ENCODE data around the gene CCDC24.

CCDC24 gene

DNA sequence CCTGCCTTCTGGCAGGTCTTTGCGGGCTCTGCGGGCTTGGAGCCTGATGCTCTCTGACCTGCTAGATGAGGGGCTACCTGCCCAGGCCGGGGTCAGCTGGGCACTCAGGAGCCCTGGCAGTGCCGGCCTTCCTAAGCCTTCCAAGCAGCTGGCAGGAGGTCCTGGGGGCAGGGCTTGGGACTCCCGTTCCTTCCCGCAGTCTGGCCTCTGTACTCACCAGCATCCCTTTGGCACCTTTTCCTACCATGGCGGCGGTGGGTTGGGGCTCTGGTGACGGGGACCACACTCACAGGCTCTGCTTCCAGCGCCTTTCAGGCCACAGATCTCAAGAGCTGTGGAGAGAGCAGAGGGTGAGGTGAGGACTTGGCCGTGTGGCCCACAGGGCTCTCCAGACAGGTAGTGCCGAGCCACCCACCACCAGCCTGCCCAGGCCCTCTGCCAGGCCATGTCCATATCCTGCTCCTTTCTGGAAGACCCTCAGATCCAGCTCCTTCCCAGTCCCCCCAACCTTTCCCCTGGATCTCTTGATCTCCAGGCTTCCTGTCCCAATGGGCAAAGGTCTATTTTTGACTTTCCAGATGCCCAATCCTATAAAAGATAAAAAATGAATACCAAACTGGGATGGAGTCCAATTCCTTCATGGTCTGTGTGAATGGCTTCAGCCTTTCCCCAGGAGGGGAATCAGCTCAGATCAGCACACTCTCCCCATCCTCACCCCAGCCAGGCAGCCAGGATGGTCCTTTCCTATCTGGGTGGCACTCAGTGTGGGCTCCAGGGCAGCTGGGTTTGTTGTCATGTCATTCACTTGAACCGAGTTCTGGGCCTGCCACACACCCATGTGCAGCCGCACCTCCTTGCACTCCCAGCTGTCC lies 32.9 kb downstream of the CCDC24 start:
- DNase-seq (ENCODE audit: low read depth in 2 of 2) = no peak

DNA sequence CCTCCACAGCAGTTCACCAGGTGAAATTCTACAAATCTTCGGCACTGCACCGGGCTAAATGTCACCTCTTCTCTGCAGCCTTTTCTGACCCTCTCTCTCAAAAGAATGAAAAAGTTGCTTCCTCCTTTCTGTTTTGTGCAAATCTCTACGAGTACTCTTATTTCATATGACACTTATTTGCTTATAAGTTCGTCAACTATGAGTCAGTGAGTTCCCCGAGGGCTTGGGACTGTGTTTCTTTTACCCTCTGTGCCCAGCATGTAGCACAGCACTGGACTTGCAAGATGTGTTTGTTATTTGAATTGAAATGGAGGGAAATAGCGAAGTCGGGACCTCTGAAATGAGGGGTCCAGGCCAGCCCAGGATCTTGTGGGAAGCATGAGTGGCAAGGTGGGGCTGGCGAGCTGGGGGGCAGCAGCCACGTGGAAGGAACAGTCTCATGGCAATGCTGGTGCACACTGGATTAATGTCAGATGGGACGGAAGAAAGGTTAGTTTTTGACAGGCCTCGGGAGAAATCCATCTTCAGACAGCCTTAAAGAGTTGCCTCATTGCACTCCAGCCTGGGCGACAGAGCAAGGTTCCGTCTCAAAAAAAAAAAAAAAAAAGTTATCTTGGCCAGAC lies 33.6 kb downstream of the CCDC24 start:
- DNase-seq (ENCODE audit: low read depth in 2 of 2) = no peak

DNA sequence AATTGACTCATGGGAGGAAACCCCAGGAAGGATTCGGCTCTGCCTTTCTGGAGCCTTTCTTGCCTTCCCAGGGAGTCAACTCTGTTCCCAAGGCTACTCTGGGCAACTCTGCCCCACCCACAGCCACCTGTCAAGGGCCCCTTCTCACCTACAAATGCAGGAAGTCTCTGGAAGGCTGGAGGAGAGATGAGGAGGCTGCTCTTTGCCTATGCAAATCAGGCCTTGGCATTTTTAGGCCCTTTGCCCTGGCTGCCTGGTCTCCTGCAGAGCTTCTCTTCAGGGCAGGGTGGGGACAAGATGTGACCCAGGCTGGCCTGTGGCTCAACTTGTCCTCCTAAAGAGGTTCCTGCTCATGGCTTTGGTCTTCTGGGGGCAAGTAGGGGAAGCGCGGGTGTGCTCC lies 34.4 kb downstream of the CCDC24 start:
- DNase-seq (ENCODE audit: low read depth in 2 of 2) = no peak

DNA sequence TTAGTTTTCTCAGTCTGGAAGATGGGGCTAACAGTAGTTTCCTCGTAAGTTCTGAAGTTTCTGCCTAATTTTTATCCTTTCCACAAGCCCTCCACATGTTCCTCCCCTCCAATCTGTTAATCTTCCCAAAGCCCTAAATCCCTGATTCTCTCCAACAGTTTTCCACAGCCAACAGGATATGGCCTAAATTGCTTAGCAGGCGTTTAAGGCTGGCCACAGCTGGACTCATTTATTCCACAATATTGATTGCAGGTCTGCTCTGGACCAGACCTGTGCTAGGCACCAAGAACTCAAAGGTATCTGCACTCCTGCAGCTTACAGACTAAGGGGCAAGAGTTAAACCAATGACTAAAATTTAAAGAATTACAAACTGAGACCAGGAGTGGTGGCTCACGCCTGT lies 35.9 kb downstream of the CCDC24 start:
- DNase-seq (ENCODE audit: low read depth in 2 of 2) = no peak

DNA sequence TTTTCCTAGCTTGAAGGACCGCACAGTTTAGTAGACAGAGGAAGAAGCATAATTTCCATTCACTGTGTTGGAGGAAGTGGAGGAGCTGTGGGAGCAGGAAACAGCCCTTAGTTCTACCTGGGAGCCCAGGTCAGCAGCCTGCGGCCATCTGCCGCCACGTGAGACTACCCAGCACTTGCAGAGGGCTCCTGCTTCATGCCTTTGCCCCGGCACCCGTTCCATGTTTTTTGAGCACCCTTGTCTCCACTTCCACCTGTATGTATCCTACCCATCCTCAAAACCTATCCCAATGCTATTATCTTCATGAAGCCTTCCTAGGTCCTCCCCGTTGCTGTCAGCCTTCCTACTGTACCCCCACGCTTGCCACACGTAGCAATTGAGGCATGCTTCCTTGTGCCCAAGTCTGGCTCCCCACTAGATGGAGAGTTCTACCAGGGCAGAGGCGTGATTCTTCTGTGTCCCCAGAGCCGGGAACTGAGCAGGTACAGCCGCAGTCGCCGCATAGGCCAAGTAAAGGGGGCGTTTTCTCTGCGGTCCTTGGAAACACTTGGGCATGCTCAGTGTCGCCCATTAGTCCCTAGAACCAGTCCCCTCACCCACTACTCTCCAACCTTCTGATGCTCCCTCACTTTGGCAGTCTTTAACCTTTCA lies 38.0 kb downstream of the CCDC24 start:
- peak in 1 of 2 donors; percentile 13 for DNase-seq (ENCODE audit: low read depth in 2 of 2)

DNA sequence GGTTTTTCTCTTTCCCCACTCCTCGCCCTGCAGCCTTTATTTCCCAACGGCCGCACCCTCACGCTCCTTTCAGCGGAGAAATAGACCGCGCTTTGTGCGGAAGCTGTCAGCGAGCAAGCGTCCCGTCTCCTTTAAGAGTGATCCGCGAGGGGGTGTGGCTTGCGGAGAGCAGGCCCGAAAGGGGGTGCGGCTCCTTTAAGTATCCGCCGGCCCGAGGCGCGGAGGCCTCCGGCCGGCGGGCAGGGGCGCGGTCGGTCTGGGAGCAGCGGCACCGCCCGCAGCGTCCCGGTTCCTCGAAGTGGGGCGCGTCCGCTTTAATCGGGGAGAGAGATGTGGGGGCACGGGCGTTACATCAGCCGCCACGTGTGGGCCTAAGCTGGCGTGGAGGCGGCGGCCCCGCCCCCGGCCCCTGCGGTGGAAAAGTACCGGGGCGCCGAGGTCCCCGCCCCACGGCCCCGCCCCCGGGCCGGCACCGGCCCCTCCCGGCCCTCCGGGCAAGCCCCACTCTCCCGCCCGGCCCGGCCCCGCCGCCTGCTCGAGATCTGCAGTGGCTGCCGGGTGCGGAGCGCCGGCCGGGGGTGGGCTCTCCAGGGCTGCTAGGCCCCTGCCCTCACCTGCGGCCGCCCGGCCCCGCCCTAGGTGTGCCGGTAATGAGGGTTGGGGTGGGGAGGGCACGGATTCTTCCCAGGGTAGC lies 38.7 kb downstream of the CCDC24 start:
- peak; percentile 55 to 85 for DNase-seq (ENCODE audit: low read depth in 2 of 2)

DNA sequence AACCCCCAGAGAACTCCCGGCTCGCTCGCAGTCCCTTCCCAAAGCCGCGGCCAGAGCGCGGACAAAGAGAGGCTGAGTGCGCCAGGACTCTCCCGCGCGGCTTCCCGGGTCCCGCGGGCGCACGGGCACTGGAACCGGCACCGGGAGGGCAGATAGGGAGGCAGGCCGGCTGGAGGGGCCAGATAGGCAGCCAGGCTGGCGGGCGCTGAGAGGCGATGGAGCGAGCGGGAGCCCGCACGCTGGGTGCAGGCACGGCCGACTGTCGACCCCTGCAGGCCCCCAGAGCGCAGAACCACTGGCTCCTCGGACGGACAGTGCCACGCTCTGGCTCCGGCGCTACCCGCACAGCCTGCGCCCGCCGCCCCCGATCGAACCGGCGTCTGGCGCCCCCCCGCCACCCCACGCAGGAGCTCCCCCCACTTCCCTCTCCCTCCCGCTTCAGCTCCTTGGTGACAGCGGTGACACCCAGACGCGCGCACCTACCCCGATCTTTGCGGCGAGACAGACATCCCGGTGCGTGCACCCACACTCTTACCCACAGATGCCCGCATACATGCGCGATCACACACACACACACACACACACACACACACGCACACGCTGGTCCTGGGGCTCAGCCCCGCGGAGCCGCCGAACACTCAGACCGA lies 39.3 kb downstream of the CCDC24 start:
- peak in 1 of 2 donors; percentile 21 for DNase-seq (ENCODE audit: low read depth in 2 of 2)

DNA sequence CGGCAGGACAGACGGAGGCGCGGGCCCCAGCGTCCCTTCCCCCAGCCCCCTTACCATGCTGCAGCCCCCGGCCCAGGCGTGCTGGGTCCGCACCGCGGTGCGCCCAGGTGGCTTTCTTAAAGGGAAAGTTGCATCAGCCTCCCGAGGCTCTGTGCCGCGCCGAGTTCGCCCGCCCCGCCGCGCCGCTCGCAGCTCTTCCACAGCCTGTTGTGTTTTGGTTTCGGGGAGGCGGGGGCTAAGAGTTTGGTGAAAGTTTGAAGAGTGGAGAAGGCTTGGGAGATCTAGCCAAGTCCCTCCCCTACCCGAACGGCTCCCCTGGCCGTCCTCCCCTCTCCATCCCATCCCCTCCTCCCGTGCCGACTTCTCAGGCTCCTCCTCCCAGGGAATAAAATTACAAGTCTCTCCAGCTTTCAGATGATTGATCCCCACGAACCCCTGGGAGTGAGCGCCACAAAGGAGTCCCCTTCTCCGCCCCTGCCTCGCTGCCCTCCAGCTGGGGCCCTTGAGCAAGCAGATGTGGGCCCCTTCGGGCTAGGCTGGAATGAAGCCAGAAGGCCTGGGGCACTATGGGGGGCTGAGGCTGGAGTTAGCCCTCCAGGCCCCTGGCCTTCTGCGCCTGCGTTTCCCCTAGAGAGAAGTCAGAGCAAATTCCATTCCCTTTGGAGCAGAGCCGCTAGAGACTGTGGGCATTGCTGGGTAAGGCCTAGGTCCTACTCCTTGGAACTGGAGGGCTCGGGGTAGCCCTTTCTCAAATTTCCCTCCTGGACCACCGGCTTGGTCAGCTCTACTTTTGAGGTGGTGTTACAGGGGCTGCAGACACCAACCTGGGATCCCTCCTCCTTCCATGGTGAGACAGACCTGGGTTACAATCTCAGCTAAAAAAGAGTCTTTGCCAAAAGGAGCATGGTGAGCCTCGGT lies 40.1 kb downstream of the CCDC24 start, which contains the start of gene SLC6A9:
Gene SLC6A9, minus strand, starts transcription at position 211 of the 918 bp plus-strand sequence. CDS start 7,185 bp downstream, outside the sequence.
- peak in 1 of 2 donors; percentile 38 for DNase-seq (ENCODE audit: low read depth in 2 of 2)

DNA sequence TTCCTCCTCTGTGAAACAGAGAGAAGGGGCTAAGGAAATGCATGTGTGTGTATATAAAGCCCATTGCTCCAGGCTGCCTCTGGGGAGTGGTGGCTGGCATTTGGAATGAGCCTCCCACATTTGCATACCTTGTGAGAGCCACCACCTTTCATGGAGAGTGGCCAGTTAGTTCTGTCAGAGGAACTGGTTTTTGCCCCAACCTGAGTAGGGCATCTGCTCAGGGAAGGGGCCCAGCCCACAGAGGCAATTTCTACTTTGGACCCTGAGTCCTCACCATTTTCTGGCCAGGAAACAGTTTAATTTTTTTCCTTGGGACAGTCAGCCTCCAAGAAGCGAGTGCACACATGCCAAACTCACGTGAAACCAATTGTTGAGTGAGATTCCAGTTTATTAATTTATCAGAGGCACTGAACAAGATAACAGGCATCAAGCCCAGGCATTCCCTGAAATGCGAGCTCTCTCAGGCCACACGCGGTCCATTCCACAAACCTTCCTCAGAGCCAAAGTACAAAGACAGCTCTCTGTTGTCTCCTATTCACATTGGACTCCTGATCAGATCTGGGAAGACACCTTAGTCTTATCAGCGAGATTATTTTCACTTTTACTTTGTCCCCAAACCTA lies 40.9 kb downstream of the CCDC24 start:
- DNase-seq (ENCODE audit: low read depth in 2 of 2) = no peak

DNA sequence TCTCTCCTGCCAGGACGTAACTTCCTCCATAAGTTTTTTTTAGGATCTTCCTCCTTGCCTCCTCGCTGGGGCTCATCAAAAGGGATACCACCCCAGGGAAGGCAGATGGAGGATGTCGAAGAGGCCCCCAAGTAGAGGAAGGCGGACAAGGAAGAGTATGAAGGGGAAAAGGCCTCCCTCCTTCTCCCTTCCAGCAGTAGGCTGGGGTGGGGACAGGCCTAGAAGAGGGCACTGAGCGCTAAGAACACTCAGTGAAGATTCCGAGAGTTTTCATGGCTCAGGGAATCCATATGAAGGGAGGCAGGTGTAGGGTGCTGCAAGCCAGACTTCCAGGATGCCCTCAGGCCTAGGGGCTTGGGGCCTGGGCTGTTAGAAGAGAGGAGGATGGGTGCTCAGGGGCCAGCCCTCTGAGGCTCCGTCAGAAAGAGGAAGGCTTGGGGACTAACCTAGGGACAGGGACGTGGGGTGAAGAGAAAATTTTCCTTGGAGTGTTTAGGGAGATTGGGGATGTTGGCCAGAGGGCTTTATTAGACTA lies 41.7 kb downstream of the CCDC24 start:
- DNase-seq (ENCODE audit: low read depth in 2 of 2) = no peak

DNA sequence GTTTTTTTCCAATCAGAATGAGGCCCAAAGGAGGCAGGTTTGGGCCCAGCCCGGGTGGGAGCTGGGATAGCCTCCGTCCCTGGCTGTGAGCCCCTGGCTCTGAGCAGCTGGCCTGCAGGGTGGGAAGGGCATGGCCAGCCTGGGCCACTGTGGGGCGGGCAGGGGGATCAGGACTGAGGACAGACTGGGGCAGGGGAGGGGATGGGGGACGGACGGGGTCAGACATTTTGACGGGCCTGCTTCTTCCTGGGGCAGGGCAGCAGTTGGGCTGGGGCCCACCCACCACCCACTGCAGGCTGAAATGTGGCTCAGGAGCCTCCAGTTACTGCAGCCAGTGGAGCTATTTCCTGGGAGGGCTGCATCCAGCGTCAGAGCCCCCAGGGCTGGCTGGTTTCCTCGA lies 42.4 kb downstream of the CCDC24 start:
- no peak for DNase-seq (ENCODE audit: low read depth in 2 of 2)

DNA sequence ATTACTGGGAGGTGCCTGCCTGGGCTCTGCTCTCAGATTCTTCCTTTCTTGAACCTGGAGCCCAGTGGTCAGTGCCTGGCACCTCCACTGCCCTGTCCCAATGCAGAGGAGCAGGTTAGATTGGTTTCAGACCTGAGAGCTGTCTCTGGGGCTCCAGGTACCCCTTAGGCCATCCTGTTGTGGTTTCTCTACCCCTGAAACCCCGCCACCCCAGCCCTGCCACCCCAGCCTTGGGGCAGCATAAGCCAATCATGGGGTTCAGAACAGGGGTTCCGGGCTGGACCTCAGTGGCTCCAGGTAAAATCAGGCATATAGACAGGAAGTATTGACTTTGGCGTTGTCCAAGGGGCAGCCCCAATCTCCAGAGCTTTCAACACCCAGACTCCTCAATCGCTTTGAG lies 43.0 kb downstream of the CCDC24 start:
- no peak for DNase-seq (ENCODE audit: low read depth in 2 of 2)

DNA sequence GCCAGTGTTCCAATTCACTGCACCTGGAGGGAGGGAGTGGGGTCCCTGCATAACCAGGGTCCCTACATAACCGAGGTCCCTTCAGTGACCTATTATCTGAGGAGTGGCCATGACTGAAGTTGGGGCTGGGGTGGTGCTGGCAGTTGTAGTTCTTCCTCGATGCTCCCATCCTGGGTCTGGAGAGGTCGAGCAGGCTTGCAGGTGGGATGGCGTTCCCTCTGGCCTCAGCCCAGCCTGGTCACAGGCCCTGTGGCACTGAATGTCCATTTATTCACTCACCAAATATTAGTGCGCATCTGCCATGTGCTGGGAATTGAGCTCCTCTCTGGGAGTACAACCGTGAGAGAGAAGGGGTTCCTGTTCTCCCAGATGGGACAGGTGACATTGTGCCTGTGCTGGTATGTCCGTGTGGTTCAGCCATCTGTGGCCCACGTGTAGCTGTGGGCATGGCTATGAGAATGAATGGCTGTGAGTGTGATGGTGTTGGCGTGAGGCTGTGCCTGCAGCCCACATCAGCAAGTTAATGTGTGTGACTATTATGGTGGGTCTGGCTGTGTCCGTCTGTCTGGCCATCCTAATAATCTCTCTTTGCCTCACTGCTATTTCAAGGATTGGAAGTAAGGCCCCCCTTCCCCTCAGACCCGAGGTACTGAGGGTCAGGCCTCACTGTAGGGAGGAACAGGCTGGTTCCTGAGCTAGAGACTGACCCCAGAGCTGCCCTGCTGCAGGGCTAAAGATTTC lies 43.7 kb downstream of the CCDC24 start:
- no peak for DNase-seq (ENCODE audit: low read depth in 2 of 2)

DNA sequence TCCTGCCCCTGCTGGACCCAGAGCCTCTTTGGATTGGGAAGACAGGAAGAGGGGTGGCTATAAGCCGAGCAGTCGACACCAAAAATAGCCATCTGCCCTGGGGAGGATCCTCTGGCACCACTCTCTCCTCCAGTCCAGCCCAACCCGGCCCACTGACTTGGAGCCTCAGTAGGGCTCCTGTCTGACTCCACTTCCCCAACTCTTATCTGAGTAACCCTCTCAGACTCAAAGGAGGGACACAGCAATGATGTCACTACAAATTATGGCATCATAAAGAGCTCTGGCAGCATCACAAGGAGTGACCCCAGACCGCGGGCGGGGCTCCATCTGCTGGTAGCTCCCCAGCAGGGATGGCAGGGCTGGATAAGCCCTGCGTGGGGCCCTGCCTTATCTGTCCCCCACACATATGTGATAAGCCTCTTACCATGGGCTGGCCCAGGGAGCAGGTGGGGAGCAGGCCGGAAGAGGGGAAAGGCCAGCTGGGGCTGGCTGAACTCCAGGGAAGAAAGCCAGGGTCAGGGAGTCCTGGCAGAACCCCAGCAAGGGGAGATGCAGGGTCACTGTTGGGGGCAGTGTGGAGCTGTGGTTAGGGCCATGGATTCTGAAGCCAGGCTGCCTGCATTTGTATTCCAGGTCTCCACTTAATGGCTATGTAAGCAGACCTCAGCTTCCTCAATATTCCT lies 44.5 kb downstream of the CCDC24 start:
- no peak for DNase-seq (ENCODE audit: low read depth in 2 of 2)

DNA sequence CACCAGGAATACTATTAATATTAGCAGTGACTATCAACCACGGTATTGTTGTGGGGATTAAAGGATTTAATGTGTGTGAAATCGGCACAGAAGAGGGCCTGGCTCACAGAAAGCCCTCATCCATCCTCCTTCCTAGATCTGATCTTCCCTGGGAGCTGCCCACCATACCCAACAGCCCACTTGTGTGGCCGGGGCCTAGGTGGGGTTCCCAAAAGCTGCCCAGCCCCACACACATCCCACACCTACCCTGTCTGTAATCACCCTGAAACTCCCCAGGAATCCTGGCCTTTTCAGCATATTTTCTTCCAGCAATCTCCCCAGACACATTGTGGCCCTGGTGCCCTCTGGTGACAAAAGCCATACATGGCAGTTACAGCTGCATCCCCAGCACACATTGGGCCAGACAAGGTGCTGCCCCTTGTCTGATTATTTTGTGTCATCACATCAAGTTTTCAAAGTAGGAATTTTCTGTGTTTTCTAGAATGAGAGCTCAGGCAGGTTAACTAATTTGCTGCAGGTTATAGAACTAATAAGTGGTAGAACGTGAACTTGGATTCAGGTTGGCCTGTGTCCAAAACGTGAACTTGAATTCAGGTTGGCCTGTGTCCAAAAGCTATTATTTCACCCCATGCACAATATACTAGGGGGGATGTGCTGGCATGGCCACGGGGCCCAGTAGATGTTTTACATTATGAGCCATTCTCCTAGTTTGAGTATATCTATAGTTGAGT lies 45.2 kb downstream of the CCDC24 start:
- peak; percentile 36 to 39 for DNase-seq (ENCODE audit: low read depth in 2 of 2)

DNA sequence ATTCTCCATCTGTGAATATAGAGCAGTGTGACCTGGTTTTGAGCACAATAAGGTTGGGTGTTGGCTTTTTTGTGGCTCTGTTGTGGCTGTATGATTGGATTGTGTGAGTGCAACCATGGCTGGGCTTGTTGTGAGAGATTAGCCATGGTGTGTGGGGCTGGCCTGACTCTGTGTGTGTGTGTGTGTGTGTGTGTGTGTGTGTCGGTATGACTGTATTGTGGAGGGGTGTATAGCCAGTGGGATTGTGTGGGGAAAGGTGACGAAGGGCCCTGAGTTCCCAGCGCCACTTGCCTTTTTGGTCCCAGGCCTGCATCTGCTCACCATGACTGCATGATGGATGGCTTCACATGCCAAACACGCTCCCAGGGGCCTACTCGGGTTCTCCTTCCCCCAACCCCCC lies 45.8 kb downstream of the CCDC24 start:
- DNase-seq (ENCODE audit: low read depth in 2 of 2) = no peak

DNA sequence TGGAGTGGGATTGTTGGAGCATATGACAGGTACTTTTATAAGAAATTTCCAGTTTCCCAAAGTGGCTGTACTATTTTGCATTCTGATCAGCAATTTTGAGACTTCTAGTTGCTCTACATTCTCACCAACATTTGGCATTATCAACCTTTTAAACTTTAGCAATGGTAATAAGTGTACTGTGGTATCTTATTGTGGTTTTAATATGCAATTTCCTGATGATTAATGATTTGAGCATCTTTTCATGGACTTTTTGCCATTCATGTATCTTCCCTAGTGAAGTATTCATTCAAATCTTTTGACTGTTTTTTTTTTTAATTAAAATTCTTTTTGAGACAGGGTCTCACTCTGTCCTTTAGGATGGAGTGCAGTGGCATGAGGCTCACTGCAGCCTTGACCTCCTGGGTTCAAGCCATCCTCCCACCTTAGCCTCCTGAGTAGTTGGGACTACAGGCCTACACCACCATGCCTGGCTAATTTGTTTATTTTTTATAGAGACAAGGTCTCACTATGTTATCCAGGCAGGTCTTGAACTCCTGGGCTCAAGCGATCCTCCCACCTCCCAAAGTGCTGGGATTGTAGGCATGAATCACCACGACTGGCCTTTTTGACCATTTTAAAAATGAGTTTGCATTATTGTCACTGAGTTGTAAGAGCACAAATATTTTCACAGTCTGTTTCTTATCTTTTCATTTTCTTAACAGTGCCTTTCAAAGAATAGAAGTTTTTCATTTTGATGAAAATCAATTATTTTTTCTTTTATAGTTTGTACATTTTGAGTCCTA lies 47.7 kb downstream of the CCDC24 start:
- no peak for DNase-seq (ENCODE audit: low read depth in 2 of 2)
